ENCODE results near the gene SMYD3. TPM values are rescaled to one million over a fixed set of nuclear protein-coding genes. Genes with fewer than 3 reads are reported as not detected.

SMYD3 gene
- total RNA-seq, 1 donor from 2014 or later = 8.2 TPM

DNA sequence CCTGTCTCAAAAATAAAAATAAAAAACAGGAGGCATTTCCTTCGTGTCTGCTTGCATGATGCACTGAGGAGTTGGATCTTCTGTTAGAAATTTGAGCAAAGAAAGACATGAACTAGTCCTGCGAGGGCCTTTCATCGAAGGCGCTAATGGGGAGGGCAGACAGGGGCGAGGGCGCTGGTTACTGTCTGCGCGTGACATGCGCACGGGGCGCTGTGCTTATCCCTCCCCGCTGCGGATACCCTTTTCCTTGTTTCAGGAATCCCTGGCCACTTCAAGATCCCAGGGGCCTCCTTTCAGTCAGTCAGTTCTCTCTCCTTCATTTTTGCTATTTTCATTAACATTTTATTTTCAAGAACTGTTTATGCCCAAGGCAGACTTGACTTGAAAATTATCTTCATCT is 806.4 kb downstream of the SMYD3 start:
- intact Hi-C loops (cut with micrococcal nuclease) = no loop called here
- DNase-seq (no peak), ATAC-seq (no peak)

Other genes with a start within 250 kb of the SMYD3 start
- gene TFB2M, start 59.0 kb upstream of the SMYD3 start, total RNA-seq = 17.4 TPM
- 20.2 TPM for gene CNST, start 59.2 kb upstream of the SMYD3 start, total RNA-seq
- 30.8 TPM for gene SCCPDH, start 217.1 kb upstream of the SMYD3 start, total RNA-seq

Data from left ventricle myocardium superior (tissue), 1 donor.